VCaP (cell line): Measurements from ENCODE around the gene C12orf76.

Source experiments
- H3K27ac ChIP-seq: fragments of 450-650 bp; 2 replicates; pipeline ENCODE4 v1.5.1; 2017
- CTCF ChIP-seq: fragments of 450-650 bp; conservative IDR thresholded peaks from 2 replicates; pipeline ENCODE4 v1.5.1; 2017; ENCODE audit warnings: mild to moderate bottlenecking, moderate library complexity

Gene C12orf76

GRCh38 chr12:110007881-110008280 lies 40.4 kb downstream of the C12orf76 start:
- H3K27ac ChIP-seq: no peak overlapping the region
- TF ChIP-seq CTCF: no peak

GRCh38 chr12:110006115-110006514 lies 42.2 kb downstream of the C12orf76 start:
- H3K27ac ChIP-seq: peak overlapping the region; percentile 86
- no peak for TF ChIP-seq CTCF

GRCh38 chr12:110005319-110005973 lies 42.9 kb downstream of the C12orf76 start:
- H3K27ac ChIP-seq: peak overlapping the region; percentile 86
- TF ChIP-seq CTCF: no peak

- peak overlapping the region; percentile 86 for H3K27ac ChIP-seq
Observed at GRCh38 chr12:110004598-110004997, 43.7 kb downstream of the C12orf76 start.

DNA sequence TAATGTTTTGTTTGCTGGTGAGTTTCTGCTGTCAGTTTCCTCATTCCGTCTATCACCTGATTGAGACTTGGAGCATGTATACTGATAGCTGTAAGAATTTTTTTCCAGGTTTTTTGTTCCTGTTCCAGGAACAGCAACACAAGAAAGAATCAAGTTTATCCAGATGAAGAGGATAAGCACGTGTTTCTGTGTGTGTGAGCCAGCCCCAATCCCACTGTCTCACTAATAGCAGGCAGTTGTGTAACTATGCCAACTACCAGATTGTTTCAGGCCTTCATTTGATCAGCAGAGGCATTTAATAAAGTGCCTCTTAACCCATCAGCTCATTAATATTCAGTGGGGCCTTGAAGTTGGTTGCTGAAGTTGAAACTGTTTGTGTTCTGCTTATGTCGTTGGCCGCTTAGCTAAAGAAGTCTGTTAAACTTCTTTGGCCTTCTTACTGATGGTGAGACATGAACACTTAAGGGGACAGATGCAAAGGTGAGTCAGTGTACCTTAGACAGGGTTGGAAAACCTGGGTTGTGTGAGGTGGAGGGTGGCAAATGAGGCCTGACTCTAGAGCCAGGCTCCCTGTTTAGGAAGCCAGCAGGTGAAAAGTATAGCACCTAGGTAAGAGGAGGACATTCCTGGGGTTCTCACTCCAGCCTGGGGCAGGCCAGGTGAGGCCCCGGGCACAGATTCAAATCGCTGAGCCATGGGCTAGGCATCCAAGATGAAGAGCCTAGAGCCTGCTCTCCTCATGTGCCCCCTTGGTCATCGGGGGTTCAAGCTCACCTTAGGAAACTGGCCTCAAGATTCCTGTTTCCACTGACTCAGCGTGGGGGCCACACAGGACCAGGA lies 45.4 kb downstream of the C12orf76 start:
- peak overlapping the region; percentile 86 for H3K27ac ChIP-seq
- TF ChIP-seq CTCF: no peak

More at GRCh38 chr12:110004598-110004997, 43.7 kb downstream of the C12orf76 start:
- TF ChIP-seq CTCF: no peak

DNA sequence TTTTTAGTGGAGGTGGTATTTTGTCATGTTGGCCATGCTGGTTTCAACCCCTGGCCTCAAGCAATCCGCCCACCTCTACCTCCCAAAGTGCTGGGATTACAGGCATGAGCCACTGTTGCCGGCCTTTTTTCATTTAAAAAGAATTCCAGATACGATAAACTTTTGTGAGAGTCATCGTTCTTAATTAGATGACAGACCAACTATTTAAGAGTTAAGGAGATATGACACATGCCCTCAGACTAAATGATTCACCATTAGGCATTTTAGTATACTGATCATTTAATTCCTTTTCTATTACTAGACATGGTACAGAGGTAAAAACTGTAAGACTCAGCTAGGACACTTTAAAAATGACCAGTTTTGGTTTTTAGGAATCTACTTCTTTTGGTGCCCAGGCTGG lies 46.7 kb downstream of the C12orf76 start:
- TF ChIP-seq CTCF: no peak
- peak overlapping the region; percentile 86 for H3K27ac ChIP-seq

DNA sequence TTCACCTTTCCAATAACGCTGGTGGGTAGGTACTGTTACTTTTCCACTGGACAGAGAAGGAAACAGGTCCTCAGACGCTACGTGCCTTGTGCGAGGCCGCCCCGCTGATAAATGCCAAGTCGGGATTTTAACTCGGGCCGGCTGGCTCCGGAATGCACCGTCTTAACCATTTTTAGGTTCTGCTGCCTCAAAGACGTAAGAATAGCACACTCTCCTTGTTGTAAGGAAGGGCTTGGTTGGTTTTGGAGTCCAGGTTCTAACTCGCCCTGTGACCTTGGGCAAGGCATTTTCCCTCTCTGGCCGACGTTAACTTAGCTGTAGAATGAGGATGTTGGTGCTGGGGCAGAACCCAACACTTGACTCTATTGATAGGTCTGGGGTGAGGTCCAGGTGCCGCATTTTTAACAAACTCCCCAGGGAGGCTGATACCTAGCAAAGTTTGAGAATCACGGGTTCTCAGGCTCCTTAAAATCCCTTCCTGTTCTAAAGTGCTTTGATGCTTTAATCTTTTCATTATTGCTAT lies 48.3 kb downstream of the C12orf76 start:
- H3K27ac ChIP-seq: peak overlapping the region; percentile 95
- no peak for TF ChIP-seq CTCF
